IgD-negative memory B cell (primary cell): ENCODE results near the gene TOGARAM2. TPM values are rescaled to one million over a fixed set of nuclear protein-coding genes. Genes with fewer than 3 reads are reported as not detected.

Experiments used
- H3K27ac Mint-ChIP-seq, 3 donors: one replicate each; pipeline ENCODE4 v1.8.0; 2020 to 2022; ENCODE audit warnings: mild to moderate bottlenecking in 3 of 3, mixed read lengths in 3 of 3, moderate library complexity in 1 of 3
- H3K27me3 Mint-ChIP-seq: one replicate; pipeline ENCODE4 v1.8.0; 2021; ENCODE audit warnings: mixed read lengths
- H3K36me3 Mint-ChIP-seq: one replicate; pipeline ENCODE4 v1.8.0; 2020; ENCODE audit warnings: mild to moderate bottlenecking, mixed read lengths
- H3K4me1 Mint-ChIP-seq, 3 donors: one replicate each; pipeline ENCODE4 v1.8.0; 2020 to 2022; ENCODE audit warnings: mixed read lengths in 3 of 3, mild to moderate bottlenecking in 1 of 3
- H3K4me3 Mint-ChIP-seq, 4 donors: one replicate each; pipeline ENCODE4 v1.8.0; 2020 to 2022; ENCODE audit warnings: mild to moderate bottlenecking in 4 of 4, mixed read lengths in 4 of 4, moderate library complexity in 3 of 4
- H3K9me3 Mint-ChIP-seq, 3 donors: one replicate each; pipeline ENCODE4 v1.8.0; 2020 to 2021; ENCODE audit warnings: mixed read lengths in 3 of 3, mild to moderate bottlenecking in 1 of 3
- polyA plus RNA-seq: library from polyadenylated mRNA; unstranded; fragments of 300-500 nt; fragmentation: Illumina TruSeq; gene quantifications from one replicate; pipeline ENCODE4 v1.2.3, GENCODE V29; 2021

Gene TOGARAM2
- 0.28 TPM for polyA plus RNA-seq

GRCh38 chr2:28981016-28981441 lies at the start of gene TOGARAM2:
TOGARAM2 (plus strand) TSS chr2:28981298; CDS start chr2:28994835, 13,537 bp downstream.
- Mint-ChIP-seq H3K27ac (peak within 1 kb of the TSS in 1 of 3 donors; percentile 4), H3K4me3 (no peak within 1 kb of the TSS), H3K27me3 (peaks cover 6% of the 10 kb centered on the region)

GRCh38 chr2:28934769-28935168 lies 46.3 kb upstream of the TOGARAM2 start:
- Mint-ChIP-seq H3K9me3 (no peaks in the 10 kb centered on the region), H3K4me1 (no peaks in the 10 kb centered on the region), H3K36me3 (peaks cover 8% of the 10 kb centered on the region), H3K4me3 (no peak overlapping the region), H3K27me3 (no peaks in the 10 kb centered on the region), H3K27ac (no peak overlapping the region)

More at GRCh38 chr2:28981016-28981441, at the start of gene TOGARAM2:
- Mint-ChIP-seq H3K9me3 (no peaks in the 10 kb centered on the region), H3K36me3 (peaks cover 4% of the 10 kb centered on the region), H3K4me1 (peaks cover 0 to 2% (median 0%) of the 10 kb centered on the region in 3 donors)

- no peaks in the 10 kb centered on the region for H3K4me1 Mint-ChIP-seq
- H3K36me3 Mint-ChIP-seq, result peaks cover 11% of the 10 kb centered on the region
- H3K27me3 Mint-ChIP-seq, result no peaks in the 10 kb centered on the region
- H3K27ac Mint-ChIP-seq, result peak overlapping the region in 1 of 3 donors; percentile 83
- H3K4me3 Mint-ChIP-seq, result no peak overlapping the region
- no peaks in the 10 kb centered on the region for H3K9me3 Mint-ChIP-seq
Observed at GRCh38 chr2:28941008-28941407, 40.1 kb upstream of the TOGARAM2 start.

- Mint-ChIP-seq H3K27me3 (no peaks in the 10 kb centered on the region), H3K4me1 (no peaks in the 10 kb centered on the region), H3K9me3 (peaks cover 0 to under 1% (median 0%) of the 10 kb centered on the region in 3 donors), H3K4me3 (no peak overlapping the region), H3K36me3 (peaks cover 9% of the 10 kb centered on the region), H3K27ac (no peak overlapping the region)
Observed at GRCh38 chr2:28944535-28945248, 36.4 kb upstream of the TOGARAM2 start.

GRCh38 chr2:28948160-28948559 lies 32.9 kb upstream of the TOGARAM2 start:
- Mint-ChIP-seq H3K27ac (peak overlapping the region in 1 of 3 donors; percentile 23), H3K9me3 (peaks cover 0 to 2% (median 2%) of the 10 kb centered on the region in 3 donors), H3K4me3 (no peak overlapping the region), H3K27me3 (no peaks in the 10 kb centered on the region), H3K4me1 (peaks cover 0 to 4% (median 3%) of the 10 kb centered on the region in 3 donors), H3K36me3 (peaks cover 4% of the 10 kb centered on the region)

GRCh38 chr2:28949190-28949589 lies 31.9 kb upstream of the TOGARAM2 start:
- no peak overlapping the region for H3K27ac Mint-ChIP-seq
- no peak overlapping the region for H3K4me3 Mint-ChIP-seq
- no peaks in the 10 kb centered on the region for H3K27me3 Mint-ChIP-seq
- H3K36me3 Mint-ChIP-seq, result peaks cover 4% of the 10 kb centered on the region
- H3K4me1 Mint-ChIP-seq, result peaks cover 0 to 4% (median 3%) of the 10 kb centered on the region in 3 donors
- H3K9me3 Mint-ChIP-seq, result peaks cover 0 to 2% (median 2%) of the 10 kb centered on the region in 3 donors

GRCh38 chr2:28949617-28950305 lies 31.3 kb upstream of the TOGARAM2 start:
- H3K4me1 Mint-ChIP-seq, result peaks cover 0 to 4% (median 3%) of the 10 kb centered on the region in 3 donors
- H3K36me3 Mint-ChIP-seq, result peaks cover 4% of the 10 kb centered on the region
- peak overlapping the region in 2 of 3 donors; percentile 83 to 87 for H3K27ac Mint-ChIP-seq
- H3K27me3 Mint-ChIP-seq, result no peaks in the 10 kb centered on the region
- H3K9me3 Mint-ChIP-seq, result peaks cover 0 to 2% (median 2%) of the 10 kb centered on the region in 3 donors
- H3K4me3 Mint-ChIP-seq, result no peak overlapping the region

- H3K36me3 Mint-ChIP-seq, result peaks cover 4% of the 10 kb centered on the region
- no peak overlapping the region for H3K4me3 Mint-ChIP-seq
- no peaks in the 10 kb centered on the region for H3K27me3 Mint-ChIP-seq
Observed at GRCh38 chr2:28950941-28951630, 30.0 kb upstream of the TOGARAM2 start.

GRCh38 chr2:28951910-28952835 lies 28.9 kb upstream of the TOGARAM2 start:
- H3K27ac Mint-ChIP-seq, result no peak overlapping the region
- H3K27me3 Mint-ChIP-seq, result no peaks in the 10 kb centered on the region
- no peak overlapping the region for H3K4me3 Mint-ChIP-seq
- peaks cover 0 to 2% (median 2%) of the 10 kb centered on the region in 3 donors for H3K9me3 Mint-ChIP-seq
- H3K36me3 Mint-ChIP-seq, result peaks cover 3% of the 10 kb centered on the region
- peaks cover 0 to 5% (median 4%) of the 10 kb centered on the region in 3 donors for H3K4me1 Mint-ChIP-seq

More at GRCh38 chr2:28950941-28951630, 30.0 kb upstream of the TOGARAM2 start:
- Mint-ChIP-seq H3K9me3 (peaks cover 0 to 2% (median 2%) of the 10 kb centered on the region in 3 donors), H3K27ac (no peak overlapping the region), H3K4me1 (peaks cover 0 to 4% (median 3%) of the 10 kb centered on the region in 3 donors)

GRCh38 chr2:28952836-28953211 lies 28.3 kb upstream of the TOGARAM2 start:
- Mint-ChIP-seq H3K36me3 (peaks cover 3% of the 10 kb centered on the region), H3K4me1 (peaks cover 0 to 5% (median 4%) of the 10 kb centered on the region in 3 donors), H3K27ac (no peak overlapping the region), H3K4me3 (no peak overlapping the region), H3K27me3 (no peaks in the 10 kb centered on the region), H3K9me3 (peaks cover 0 to 2% (median 2%) of the 10 kb centered on the region in 3 donors)

- peaks cover 0 to 5% (median 2%) of the 10 kb centered on the region in 3 donors for H3K4me1 Mint-ChIP-seq
- no peaks in the 10 kb centered on the region for H3K27me3 Mint-ChIP-seq
- H3K36me3 Mint-ChIP-seq, result no peaks in the 10 kb centered on the region
- H3K4me3 Mint-ChIP-seq, result no peak overlapping the region
- no peaks in the 10 kb centered on the region for H3K9me3 Mint-ChIP-seq
- H3K27ac Mint-ChIP-seq, result no peak overlapping the region
Observed at GRCh38 chr2:28955467-28955866, 25.6 kb upstream of the TOGARAM2 start.

- H3K27me3 Mint-ChIP-seq, result no peaks in the 10 kb centered on the region
- H3K4me3 Mint-ChIP-seq, result no peak overlapping the region
- H3K27ac Mint-ChIP-seq, result no peak overlapping the region
- H3K4me1 Mint-ChIP-seq, result peaks cover 0 to 5% (median 2%) of the 10 kb centered on the region in 3 donors
- H3K36me3 Mint-ChIP-seq, result no peaks in the 10 kb centered on the region
- H3K9me3 Mint-ChIP-seq, result no peaks in the 10 kb centered on the region
Observed at GRCh38 chr2:28956415-28956826, 24.7 kb upstream of the TOGARAM2 start.

- Mint-ChIP-seq H3K27me3 (no peaks in the 10 kb centered on the region), H3K4me1 (peaks cover 0 to 5% (median 2%) of the 10 kb centered on the region in 3 donors), H3K27ac (no peak overlapping the region), H3K9me3 (no peaks in the 10 kb centered on the region), H3K4me3 (no peak overlapping the region), H3K36me3 (no peaks in the 10 kb centered on the region)
Observed at GRCh38 chr2:28956890-28957289, 24.2 kb upstream of the TOGARAM2 start.

GRCh38 chr2:28958689-28959088 lies 22.4 kb upstream of the TOGARAM2 start:
- Mint-ChIP-seq H3K4me1 (peaks cover 0 to 2% (median 0%) of the 10 kb centered on the region in 3 donors), H3K27me3 (peaks cover under 1% of the 10 kb centered on the region), H3K27ac (peak overlapping the region in 1 of 3 donors; percentile 69), H3K9me3 (no peaks in the 10 kb centered on the region), H3K4me3 (no peak overlapping the region), H3K36me3 (no peaks in the 10 kb centered on the region)
